G401 (cell line): Measurements from ENCODE around the gene PIGR. TPM values are rescaled to one million over a fixed set of nuclear protein-coding genes. Genes with fewer than 3 reads are reported as not detected.

Experiments used
- DNase-seq: peaks from one replicate; pipeline ENCODE4 v3.0.0-alpha.2; 2015; ENCODE audit warnings: low spot score
- in situ Hi-C: cut with HindIII; loops from 2 replicates; pipeline ENCODE4 v1.10.0; 2016; ENCODE audit warnings: low sequenced_read_pairs, mixed read lengths
- total RNA-seq: library from RNA; depleted of rRNA; stranded (reverse); fragments of >200 nt; shearing (Covaris generic); gene quantifications from 2 replicates; pipeline ENCODE4 v1.2.3, GENCODE V29; 2014; rRNA removed

Gene PIGR, protein sequence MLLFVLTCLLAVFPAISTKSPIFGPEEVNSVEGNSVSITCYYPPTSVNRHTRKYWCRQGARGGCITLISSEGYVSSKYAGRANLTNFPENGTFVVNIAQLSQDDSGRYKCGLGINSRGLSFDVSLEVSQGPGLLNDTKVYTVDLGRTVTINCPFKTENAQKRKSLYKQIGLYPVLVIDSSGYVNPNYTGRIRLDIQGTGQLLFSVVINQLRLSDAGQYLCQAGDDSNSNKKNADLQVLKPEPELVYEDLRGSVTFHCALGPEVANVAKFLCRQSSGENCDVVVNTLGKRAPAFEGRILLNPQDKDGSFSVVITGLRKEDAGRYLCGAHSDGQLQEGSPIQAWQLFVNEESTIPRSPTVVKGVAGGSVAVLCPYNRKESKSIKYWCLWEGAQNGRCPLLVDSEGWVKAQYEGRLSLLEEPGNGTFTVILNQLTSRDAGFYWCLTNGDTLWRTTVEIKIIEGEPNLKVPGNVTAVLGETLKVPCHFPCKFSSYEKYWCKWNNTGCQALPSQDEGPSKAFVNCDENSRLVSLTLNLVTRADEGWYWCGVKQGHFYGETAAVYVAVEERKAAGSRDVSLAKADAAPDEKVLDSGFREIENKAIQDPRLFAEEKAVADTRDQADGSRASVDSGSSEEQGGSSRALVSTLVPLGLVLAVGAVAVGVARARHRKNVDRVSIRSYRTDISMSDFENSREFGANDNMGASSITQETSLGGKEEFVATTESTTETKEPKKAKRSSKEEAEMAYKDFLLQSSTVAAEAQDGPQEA
- total RNA-seq: not detected in 2 replicates

DNA sequence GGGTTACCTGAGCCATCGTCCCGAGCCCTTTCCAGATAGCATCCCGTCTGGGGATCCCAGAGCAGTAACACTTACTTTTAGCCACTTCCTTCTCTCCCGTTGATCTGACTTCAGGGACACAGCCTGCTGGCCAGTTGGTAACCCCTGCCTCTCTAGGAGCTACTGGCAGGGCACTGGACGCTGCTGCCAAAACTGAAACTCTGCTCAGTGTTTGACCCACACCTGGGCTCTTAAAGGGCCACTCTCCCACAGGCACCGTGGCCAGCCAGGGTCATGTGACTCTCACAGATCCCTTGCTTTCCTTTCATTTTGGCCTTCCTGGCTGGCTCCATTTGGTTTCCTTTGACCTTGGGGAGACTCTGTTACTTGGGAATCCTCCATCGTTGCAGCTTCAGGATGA is at the start of gene PIGR:
TSS of gene PIGR (minus strand) at position 206 of the 400 bp plus-strand sequence. CDS start 5,935 bp downstream, outside the sequence.
- DNase-seq: no peak
- in situ Hi-C loops: no loop called here

DNA sequence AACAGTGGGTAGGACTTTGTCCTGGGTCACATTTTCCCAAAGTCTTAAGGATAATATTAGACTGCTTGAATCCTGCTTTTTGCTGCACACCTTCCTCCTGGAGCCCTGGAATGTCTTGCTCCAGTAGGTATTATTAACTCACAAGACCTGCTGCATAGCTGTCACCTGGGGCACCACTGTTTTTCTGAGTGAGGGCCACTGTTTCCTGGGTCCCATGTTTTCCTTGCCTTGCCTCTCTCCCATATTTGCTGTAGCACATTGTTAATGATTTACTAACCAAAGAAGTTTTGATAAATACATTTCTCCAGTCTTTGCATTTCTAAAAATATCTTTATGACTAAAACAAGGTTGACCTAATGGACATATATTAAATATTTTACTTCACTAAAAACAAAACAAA is 46.5 kb upstream of the PIGR start:
- in situ Hi-C loops: no loop called here
- no peak for DNase-seq

DNA sequence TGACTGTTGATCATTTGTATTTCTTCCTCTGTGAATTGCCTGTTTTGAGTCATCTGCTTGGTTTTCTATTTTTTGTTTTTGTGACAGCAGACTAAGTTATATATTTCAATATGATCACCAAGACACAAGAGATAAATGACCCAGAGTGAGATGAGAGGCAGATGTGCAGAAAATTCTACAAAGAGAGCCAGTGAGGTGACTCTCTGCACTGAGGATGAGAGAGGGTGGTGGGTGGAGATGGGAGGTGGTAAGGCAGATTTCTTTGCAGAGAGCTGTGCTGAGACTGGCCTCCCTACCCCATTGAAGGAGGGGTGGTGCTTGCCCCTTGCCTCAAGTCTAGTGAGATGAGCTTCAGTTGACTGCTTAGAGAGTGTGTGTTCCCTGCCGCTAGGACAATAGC is 41.6 kb upstream of the PIGR start:
- DNase-seq: no peak
- in situ Hi-C loops: no loop called here

DNA sequence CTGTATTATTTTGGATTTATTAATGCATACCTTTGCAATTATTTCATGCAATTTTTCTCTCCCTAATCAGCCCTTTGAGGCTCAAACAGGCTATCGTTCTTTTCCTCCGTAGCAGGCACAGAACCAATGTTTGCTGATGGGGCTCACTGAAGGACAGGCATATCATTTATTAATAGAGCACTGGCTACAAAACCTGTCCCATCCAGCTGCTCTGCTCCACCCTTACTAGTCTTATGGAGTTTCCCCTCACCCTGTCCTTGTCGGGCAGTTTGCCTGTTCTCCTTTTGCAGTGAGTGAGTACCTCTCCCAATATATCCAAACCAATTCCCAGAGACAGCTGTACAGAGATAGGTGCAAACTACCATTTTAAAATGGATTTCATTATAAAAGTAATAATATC is 40.6 kb upstream of the PIGR start:
- DNase-seq: no peak
- in situ Hi-C loops: no loop called here

DNA sequence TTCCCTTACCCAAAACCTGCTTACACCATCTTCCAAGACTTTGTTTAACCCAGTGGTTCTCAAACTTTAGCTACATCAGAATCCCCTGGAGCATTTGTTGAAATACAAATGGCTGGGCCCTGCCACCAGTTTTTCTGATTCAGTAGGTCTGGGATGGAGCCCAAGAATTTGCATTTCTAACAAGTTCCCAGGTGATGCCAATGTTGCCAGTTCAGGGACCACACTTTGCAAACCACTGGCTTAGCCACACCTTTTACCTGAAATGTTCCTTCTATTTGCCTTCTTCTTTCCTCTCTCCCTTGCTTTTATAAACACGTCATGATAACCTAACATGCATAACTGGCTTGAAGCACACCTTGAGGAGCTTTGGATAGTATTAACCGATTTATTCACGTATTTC is 40.1 kb upstream of the PIGR start:
- in situ Hi-C loops: no loop called here
- no peak for DNase-seq

DNA sequence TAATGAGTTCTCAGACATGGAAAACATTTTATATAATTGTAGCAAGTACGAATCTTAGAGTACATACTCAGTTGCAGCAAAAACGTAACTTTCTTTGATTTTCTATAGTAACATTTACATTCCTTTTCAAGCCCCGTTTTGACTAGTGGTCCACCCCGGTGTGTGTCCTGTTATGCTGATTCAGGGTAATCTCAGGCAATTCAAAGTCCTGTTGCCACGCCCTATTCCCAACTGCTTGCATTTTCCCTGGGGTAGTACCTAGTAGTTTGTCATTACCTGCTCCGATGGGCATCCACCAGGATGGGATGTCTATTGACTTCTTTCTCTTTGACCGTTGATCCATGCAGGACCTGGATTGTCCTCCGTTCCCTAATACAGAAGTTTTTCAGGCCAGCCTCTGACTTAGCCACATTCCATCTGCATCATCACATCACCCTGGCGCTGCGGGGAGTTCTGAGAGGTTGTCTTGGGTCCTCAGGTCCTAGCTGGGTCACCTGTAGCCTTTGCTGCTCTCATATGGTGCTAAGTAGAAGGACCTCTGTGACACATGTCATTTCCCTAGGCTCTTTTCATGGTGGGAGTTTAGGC is 39.0 kb upstream of the PIGR start:
- in situ Hi-C loops: no loop called here
- no peak for DNase-seq

DNA sequence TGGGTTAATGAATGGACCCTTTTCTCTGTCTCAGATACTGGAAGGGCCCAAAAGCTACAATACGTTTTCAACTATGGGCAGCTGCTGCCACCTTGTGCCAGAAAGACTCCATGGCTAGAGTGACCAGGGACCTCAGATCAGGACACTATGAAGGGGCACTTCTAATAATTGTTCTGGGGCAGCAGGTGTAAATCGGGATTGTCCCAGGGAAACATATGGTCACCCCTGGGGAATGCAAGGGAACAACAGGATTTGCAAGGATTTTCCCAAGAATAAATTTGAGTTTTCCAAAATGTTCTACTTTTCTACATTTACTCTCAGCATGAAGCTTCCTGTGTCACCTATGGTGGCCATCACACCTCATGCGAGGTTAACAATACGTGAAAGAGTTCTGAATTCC is 36.0 kb upstream of the PIGR start:
- DNase-seq: peak; percentile 62
- in situ Hi-C loops: no loop called here

DNA sequence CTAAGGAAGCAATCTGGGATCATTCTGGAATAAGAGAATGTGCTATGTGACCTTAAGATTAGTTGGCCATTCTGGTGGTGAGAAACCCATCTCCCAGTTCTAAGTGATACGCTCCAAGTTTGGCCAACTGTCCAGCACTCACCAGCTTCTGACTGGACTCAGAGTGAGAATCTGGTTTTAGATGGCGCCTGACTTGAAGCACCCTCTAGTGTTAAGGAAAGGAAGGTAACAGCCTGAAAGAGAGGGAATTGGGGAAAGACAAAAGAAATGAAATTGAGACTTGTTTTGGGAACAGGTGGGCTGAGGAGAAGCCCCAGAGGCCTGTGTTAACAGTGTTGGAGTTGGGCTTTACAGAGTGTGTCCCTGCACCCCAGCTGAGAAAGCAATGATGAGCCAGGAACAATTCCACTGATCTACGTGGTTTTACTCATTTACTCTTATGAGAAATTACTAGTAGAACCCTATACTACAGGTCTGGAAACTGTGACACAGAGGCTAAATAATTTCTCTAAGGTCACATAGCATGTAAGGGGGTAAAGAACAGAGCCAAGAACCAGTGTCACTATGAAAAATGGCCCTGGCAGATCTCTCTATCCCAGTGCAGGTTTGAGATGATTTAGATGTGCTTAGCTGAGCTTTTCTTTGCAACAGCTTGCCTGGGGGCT is 33.2 kb upstream of the PIGR start:
- in situ Hi-C loops: no loop called here
- peak; percentile 4 for DNase-seq

DNA sequence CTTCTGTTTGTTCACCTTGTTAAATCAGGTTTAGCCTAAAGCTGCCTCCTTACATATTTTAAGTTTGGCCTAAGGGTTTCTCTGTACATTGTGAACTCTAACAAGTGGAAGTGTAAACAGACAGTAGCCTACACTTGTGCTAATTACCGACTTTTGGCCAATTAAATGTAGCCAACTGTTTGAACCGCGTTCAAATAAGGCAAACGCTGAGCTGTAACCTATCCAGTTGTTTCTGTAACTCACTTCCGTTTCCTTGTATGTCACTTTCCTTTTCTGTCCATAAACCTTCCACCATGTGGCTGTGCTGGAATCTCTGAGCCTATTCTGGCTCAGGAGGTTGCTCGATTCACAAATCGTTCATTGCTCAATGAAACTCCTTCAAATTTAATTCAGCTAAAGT is 32.0 kb upstream of the PIGR start:
- in situ Hi-C loops: no loop called here
- DNase-seq: no peak

DNA sequence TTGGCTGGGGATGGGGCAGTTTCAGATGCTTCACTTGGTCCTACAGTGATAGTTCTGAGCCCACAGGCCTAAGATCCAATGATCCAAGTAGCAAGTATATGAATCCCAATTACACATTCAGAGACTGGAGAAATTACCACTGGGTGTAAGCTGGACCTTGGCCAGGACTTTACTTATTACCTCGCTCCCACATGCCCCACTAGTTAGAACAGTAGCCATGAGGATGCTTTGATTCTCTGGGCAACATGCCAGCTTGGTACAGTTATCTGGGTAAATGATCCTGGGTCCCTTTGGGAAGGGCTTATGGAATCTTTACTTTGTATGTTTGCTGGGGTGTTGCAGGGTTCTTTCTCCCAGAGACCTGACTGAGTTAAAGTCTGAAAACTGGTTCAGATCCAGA is 29.0 kb upstream of the PIGR start:
- DNase-seq: no peak
- in situ Hi-C loops: no loop called here

DNA sequence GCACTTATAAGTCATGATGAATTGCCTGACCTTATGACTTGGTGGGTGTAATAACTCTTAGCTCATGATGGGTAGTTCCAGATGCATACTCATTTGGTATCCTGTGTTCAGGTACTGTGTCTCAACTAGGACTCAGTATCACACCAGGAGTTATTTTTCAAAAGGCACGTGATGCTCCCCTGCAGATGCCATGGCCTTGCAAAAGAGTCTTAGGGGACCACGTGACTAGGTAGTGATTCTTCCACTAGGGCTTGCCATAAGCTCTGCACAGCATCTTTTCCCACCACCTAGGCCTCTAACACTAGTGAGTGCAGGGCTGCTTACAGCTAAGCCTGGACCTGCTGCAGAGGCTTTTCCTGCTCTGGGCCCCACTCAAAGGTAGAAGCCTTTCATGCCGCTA is 27.9 kb upstream of the PIGR start:
- in situ Hi-C loops: no loop called here

DNA sequence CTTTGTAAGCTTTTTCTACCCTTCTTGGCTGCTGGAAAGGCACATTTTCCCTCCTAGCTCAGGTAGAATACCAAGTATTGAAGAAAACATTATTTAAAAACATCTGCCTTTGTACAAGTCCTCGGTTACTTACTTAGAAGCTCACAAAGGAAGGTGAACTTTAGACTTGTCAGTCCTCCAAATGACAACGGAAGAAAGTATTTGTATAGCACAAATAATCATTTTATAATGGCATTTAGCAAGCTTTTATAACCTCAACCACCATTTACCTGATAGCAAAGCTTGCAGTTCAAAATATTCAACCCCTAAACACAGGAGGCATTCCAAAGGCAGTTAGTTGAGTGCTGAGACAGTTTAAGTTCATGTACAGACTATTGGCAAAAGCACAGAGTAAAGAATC is 26.5 kb upstream of the PIGR start:
- in situ Hi-C loops: no loop called here
- no peak for DNase-seq

More for the DNA sequence above, 27.9 kb upstream of the PIGR start:
- no peak for DNase-seq

DNA sequence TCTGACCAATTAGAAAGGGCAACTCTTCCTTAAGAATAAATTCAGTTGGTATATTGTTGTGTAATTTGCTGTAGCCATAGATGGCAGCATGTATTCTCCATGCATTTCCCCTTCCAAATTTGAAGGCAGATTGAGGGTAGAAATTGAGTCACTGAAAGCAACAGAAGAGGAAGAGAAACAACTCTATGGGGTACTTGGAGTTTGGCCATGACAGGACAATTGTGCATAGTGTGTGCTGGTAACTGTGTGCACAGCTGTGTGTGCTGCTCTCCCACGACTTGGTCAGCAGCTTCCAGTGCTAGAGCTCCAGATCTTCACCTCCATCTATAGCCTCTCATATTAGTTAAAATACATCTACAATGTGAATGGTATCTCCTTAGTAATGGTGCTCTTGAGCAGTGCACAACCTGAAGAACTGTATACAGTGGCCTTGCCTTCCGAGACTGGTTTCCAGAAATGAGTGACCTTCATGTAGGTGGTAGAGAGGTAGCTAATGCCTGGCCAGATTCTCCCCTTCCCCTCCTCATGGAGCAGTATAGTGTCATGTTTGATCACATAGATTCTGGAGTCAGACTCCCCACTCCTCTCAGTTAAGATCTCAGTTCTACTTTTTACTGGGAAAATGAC is 24.9 kb upstream of the PIGR start:
- in situ Hi-C loops: no loop called here
- no peak for DNase-seq

DNA sequence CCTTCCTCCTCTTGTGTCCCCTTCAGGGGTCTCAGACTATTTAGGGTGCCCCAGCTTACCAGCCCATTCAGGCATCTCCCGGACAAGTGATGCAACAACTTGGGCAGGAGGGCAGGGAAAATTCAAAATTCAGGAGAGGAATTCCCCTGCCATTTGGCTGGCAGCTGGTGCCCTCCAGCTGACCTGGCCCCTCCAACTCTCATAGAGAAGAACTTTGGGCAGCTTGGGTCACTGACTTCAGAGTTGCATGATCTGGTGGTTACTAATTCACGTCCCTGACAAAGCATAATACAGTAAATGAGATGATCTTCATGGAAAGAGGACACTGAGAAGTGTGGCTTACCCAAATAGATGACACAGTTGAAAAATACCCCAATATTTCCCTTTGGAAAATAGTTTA is 24.2 kb upstream of the PIGR start, which contains the start of gene FCAMR:
TSS of gene FCAMR (minus strand) at position 15 of the 400 bp plus-strand sequence. CDS start 335 bp downstream, outside the sequence.
- in situ Hi-C loops: no loop called here
- no peak for DNase-seq

DNA sequence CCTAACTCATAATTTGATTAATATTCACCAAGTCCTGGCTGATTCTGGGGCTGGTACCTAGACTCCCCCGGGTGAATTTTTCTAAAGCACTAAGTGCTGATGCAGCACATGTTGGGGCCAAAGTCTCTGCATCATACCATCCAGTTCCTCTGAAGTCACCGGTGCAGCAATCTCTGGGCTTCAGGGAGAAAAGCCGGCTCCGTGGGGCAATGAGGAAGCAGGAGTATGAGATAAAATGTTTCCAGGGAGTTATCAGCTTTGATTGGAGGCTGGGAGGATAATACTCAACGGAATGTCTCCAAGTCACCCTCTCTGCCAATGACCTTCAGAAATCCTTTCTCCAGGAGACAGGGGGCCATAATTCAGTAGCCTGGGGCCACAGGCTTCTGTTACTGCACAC is 22.8 kb upstream of the PIGR start:
- in situ Hi-C loops: no loop called here
- no peak for DNase-seq

DNA sequence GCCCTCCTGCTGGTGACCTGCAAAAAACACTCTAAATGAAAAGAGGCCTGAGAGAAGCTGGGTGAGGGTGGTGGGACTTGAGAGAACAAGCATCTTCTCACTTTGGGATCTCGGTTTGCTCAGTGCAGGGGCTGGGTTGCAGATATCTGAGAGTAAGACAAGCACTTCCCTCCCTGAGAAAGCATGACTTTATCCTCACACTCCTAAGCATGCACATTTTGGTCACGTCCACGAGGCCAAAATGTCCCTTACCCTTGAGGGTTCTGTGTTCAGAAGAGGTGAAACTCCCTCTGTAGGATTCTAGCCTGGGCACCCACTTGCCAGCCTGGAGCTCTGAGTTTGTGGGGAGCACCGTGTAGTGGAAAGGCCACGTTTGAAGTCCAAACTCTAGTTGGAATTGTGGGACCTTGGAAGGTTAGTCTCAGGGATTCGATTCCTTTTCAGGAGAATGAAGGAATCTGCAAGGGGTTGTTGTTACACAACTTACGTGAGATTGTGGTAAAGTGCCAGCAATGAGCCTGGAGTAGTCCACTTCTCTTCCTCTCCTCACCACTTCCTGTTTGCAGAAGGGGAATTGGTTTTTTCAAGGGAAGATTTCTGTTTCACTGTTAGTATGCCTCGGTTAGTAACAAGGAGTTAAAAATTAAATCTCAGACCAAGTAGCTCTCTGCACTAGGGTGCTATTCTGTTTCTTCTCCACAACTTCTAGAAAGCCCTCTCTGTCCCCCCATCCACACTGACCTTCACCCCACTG is 21.0 kb upstream of the PIGR start:
- in situ Hi-C loops: no loop called here
- peak; percentile 2 for DNase-seq

DNA sequence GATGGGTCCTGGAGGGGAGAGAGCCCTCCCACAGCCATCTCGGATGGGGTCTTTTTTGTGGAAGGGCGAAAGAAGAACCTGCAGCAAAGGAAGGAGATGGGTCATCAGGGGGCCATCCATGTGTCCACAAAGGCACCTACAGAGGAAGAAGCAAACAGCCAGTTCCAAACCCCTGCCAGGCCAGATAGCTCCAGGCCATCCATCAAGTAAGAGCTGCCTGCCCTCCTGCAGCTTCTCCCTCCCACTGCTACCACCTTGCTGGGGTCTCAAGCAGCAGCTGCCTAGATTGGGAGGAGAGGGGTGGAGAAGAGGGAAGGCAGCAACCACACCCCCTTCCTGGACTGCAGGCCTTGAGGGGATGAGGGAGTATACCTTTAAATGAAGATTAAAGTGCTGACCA is 19.5 kb upstream of the PIGR start:
- in situ Hi-C loops: no loop called here
- DNase-seq: no peak

DNA sequence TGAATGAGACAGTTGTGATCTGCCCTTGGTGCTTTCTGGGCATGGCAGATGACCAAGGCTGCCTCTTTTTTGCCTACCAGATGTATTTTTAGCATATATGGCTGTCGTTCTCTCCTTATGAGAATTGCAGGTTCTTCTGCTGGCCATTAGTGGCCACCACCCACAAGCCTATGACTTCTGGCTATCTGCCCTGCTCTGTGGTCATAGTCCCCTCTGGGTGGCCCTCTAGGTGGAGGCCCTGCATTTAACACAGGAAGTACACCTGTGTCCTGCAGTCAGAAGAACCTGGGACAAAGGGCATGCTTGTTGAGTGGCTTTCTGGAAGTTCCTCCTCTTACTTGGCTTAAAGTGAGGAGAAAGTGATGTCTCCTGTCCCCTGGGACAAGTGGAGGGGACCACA is 17.5 kb upstream of the PIGR start:
- in situ Hi-C loops: no loop called here
- no peak for DNase-seq
